WTC11 (cell line): ENCODE data around the gene NUDT15. TPM values are rescaled to one million over a fixed set of nuclear protein-coding genes. Genes with fewer than 3 reads are reported as not detected.
A peak's percentile ranks its signal among the peaks of the same experiment; 100 is the strongest.

ENCODE experiments used
- ATAC-seq: fragments of 200-7000 bp; cut with Tn5 transposase; 2 replicates; pipeline ENCODE4 v1.10.0; 2021; ENCODE audit warnings: mild to moderate bottlenecking, moderate library complexity
- CTCF ChIA-PET: fragments of 300-600 bp; sonication (Branson Sonifier 250); formaldehyde crosslinking; loops from one replicate; lab custom pipeline; 2021; ENCODE audit warnings: antibody characterized with exemption; lab: Charles Lee
- POLR2A ChIA-PET: fragments of 350-600 bp; sonication (Branson Sonifier 250); formaldehyde crosslinking; loops from one replicate; lab custom pipeline; 2021; ENCODE audit warnings: antibody characterized with exemption; lab: Charles Lee
- DNase-seq: peaks from one replicate; pipeline ENCODE4 v3.0.0; 2021; ENCODE audit warnings: low spot score
- H3K27ac Mint-ChIP-seq: 2 replicates; pipeline ENCODE4 v1.8.0; 2021; ENCODE audit warnings: mixed read lengths
- H3K27me3 Mint-ChIP-seq: 2 replicates; pipeline ENCODE4 v1.8.0; 2021; ENCODE audit warnings: low read depth, mild to moderate bottlenecking, moderate library complexity, mixed read lengths
- H3K36me3 Mint-ChIP-seq: 2 replicates; pipeline ENCODE4 v1.8.0; 2021; ENCODE audit warnings: mixed read lengths
- H3K4me1 Mint-ChIP-seq: 2 replicates; pipeline ENCODE4 v1.8.0; 2022; ENCODE audit warnings: mixed read lengths
- H3K4me3 Mint-ChIP-seq: 2 replicates; pipeline ENCODE4 v1.8.0; 2021; ENCODE audit warnings: mild to moderate bottlenecking, moderate library complexity, mixed read lengths
- H3K9me3 Mint-ChIP-seq: 2 replicates; pipeline ENCODE4 v1.8.0; 2021; ENCODE audit warnings: mixed read lengths
- CREM ChIP-seq: sonication (generic); formaldehyde crosslinking; IDR thresholded peaks from 2 replicates; pipeline ENCODE4 v1.8.1; 2022; ENCODE audit warnings: mild to moderate bottlenecking, missing genetic modification reagents, moderate library complexity
- CTCF ChIP-seq: fragments of 200-600 bp; IDR thresholded peaks from 2 replicates; pipeline ENCODE4 v1.8.0; 2022; ENCODE audit warnings: antibody characterized with exemption
- E2F4 ChIP-seq: sonication (generic); formaldehyde crosslinking; IDR thresholded peaks from 2 replicates; pipeline ENCODE4 v1.8.1; 2022; ENCODE audit warnings: low read depth, mild to moderate bottlenecking, moderate library complexity, missing genetic modification reagents, borderline replicate concordance
- EMX1 ChIP-seq: fragments of 250-450 bp; sonication (Bioruptor Pico); IDR thresholded peaks from 2 replicates; pipeline ENCODE4 v1.8.0; 2021; ENCODE audit warnings: mild to moderate bottlenecking
- FOXP1 ChIP-seq: sonication (generic); formaldehyde crosslinking; IDR thresholded peaks from 2 replicates; pipeline ENCODE4 v1.8.0; 2022; ENCODE audit warnings: missing genetic modification reagents, mild to moderate bottlenecking, moderate library complexity, borderline replicate concordance
- JUN ChIP-seq: sonication (generic); formaldehyde crosslinking; IDR thresholded peaks from 2 replicates; pipeline ENCODE4 v1.8.0; 2023; ENCODE audit warnings: mild to moderate bottlenecking, missing genetic modification reagents
- KAT7 ChIP-seq: sonication (generic); formaldehyde crosslinking; IDR thresholded peaks from 2 replicates; pipeline ENCODE4 v1.8.1; 2023; ENCODE audit warnings: missing genetic modification reagents, mild to moderate bottlenecking, borderline replicate concordance
- MAX ChIP-seq: sonication (generic); formaldehyde crosslinking; IDR thresholded peaks from 2 replicates; pipeline ENCODE4 v1.8.0; 2022; ENCODE audit warnings: mild to moderate bottlenecking, missing genetic modification reagents
- NFATC4 ChIP-seq: fragments of 250-450 bp; sonication (Bioruptor Pico); IDR thresholded peaks from 2 replicates; pipeline ENCODE4 v1.9.0; 2021; ENCODE audit warnings: mild to moderate bottlenecking
- NFYB ChIP-seq: sonication (generic); formaldehyde crosslinking; conservative IDR thresholded peaks from 2 replicates; pipeline ENCODE4 v1.8.0; 2022; ENCODE audit warnings: low read depth, missing genetic modification reagents
- NR1H2 ChIP-seq: sonication (generic); formaldehyde crosslinking; IDR thresholded peaks from 2 replicates; pipeline ENCODE4 v1.9.0; 2021; ENCODE audit warnings: mild to moderate bottlenecking, moderate library complexity, missing genetic modification reagents
- OVOL2 ChIP-seq: fragments of 250-450 bp; sonication (Bioruptor Pico); IDR thresholded peaks from 2 replicates; pipeline ENCODE4 v1.9.0; 2021; ENCODE audit warnings: mild to moderate bottlenecking, borderline replicate concordance
- SMAD4 ChIP-seq: sonication (generic); formaldehyde crosslinking; IDR thresholded peaks from 2 replicates; pipeline ENCODE4 v1.8.0; 2022; ENCODE audit warnings: mild to moderate bottlenecking, missing genetic modification reagents
- USF1 ChIP-seq: sonication (generic); formaldehyde crosslinking; IDR thresholded peaks from 2 replicates; pipeline ENCODE4 v1.8.0; 2022; ENCODE audit warnings: mild to moderate bottlenecking, missing genetic modification reagents
- USF2 ChIP-seq: sonication (generic); formaldehyde crosslinking; IDR thresholded peaks from 2 replicates; pipeline ENCODE4 v1.8.1; 2023; ENCODE audit warnings: mild to moderate bottlenecking, missing genetic modification reagents, moderate library complexity
- ZBTB21 ChIP-seq: sonication (generic); formaldehyde crosslinking; IDR thresholded peaks from 2 replicates; pipeline ENCODE4 v1.8.1; 2023; ENCODE audit warnings: mild to moderate bottlenecking, missing genetic modification reagents, borderline replicate concordance
- ZBTB43 ChIP-seq: sonication (generic); formaldehyde crosslinking; IDR thresholded peaks from 2 replicates; pipeline ENCODE4 v1.8.1; 2023; ENCODE audit warnings: mild to moderate bottlenecking, missing genetic modification reagents
- ZNF232 ChIP-seq: sonication (generic); formaldehyde crosslinking; IDR thresholded peaks from 2 replicates; pipeline ENCODE4 v1.8.0; 2022; ENCODE audit warnings: mild to moderate bottlenecking, missing genetic modification reagents
- ZNF263 ChIP-seq: sonication (generic); formaldehyde crosslinking; IDR thresholded peaks from 2 replicates; pipeline ENCODE4 v1.8.1; 2022; ENCODE audit warnings: low read depth, mild to moderate bottlenecking, moderate library complexity, missing genetic modification reagents
- ZNF317 ChIP-seq: sonication (generic); formaldehyde crosslinking; IDR thresholded peaks from 2 replicates; pipeline ENCODE4 v1.8.1; 2023; ENCODE audit warnings: low read depth, mild to moderate bottlenecking, moderate library complexity, missing genetic modification reagents, borderline replicate concordance
- ZNF671 ChIP-seq: fragments of 250-450 bp; sonication (Bioruptor Pico); IDR thresholded peaks from 2 replicates; pipeline ENCODE4 v1.8.0; 2021; ENCODE audit warnings: mild to moderate bottlenecking
- ZSCAN18 ChIP-seq: fragments of 250-450 bp; sonication (Bioruptor Pico); IDR thresholded peaks from 2 replicates; pipeline ENCODE4 v2.1.2; 2022; ENCODE audit warnings: mild to moderate bottlenecking, moderate library complexity
- total RNA-seq: library from RNA; stranded (reverse); gene quantifications from 3 replicates; pipeline ENCODE4 v1.2.3, GENCODE V29; 2021

The NUDT15 gene
- total RNA-seq, 1 experiment from 2014 or later: 48.8 TPM

- TF ChIP-seq ZSCAN18: no peak
- TF ChIP-seq JUN: no peak
- no peak for TF ChIP-seq USF1
- TF ChIP-seq ZNF317: no peak
These were observed 7.7 kb upstream of the NUDT15 start (continued) for GRCh38 chr13:48029859-48030258.

- no peak for DNase-seq
- no peak for ATAC-seq
- ChIA-PET POLR2A (interaction anchor here (0.6 to 2.2 kb wide), 5 partner anchors 11 to 438 kb away, joined by 3 to 10 read pairs (median 4); partner anchors contain the start of genes MED4 and SUCLA2), CTCF (interaction anchor here (0.7 to 2.4 kb wide), 10 partner anchors 9 to 731 kb away, joined by 3 to 21 read pairs (median 9); partner anchors contain the start of genes ITM2B, MED4 and SUCLA2)
- no peaks in the 10 kb centered on the region for H3K27me3 Mint-ChIP-seq
- H3K27ac Mint-ChIP-seq: peak overlapping the region; percentile 87
- peak overlapping the region; percentile 78 for H3K4me3 Mint-ChIP-seq
- H3K36me3 Mint-ChIP-seq: peaks cover 41% of the 10 kb centered on the region
- TF ChIP-seq FOXP1 (no peak), MAX (CRISPR knock-in tag) (no peak), CTCF (no peak), NR1H2 (CRISPR knock-in tag) (no peak), NFYB (CRISPR knock-in tag) (no peak), EMX1 (CRISPR knock-in tag) (no peak), ZNF671 (CRISPR knock-in tag) (no peak), USF2 (CRISPR knock-in tag) (no peak), SMAD4 (CRISPR knock-in tag) (no peak), ZBTB21 (CRISPR knock-in tag) (no peak)
- H3K9me3 Mint-ChIP-seq: peaks cover 11% of the 10 kb centered on the region
- H3K4me1 Mint-ChIP-seq: peaks cover 22% of the 10 kb centered on the region
These were observed 1.2 kb downstream of the NUDT15 start for GRCh38 chr13:48038761-48039160.

- no peak for DNase-seq
- ChIA-PET POLR2A (no interaction called here), CTCF (interaction anchor here (1.1 kb wide), 1 partner anchor 55 kb away, joined by 3 read pairs; the partner anchor contains the start of gene MED4)
- peaks cover 30% of the 10 kb centered on the region for H3K36me3 Mint-ChIP-seq
- peaks cover 22% of the 10 kb centered on the region for H3K4me1 Mint-ChIP-seq
- H3K9me3 Mint-ChIP-seq: no peaks in the 10 kb centered on the region
- H3K27me3 Mint-ChIP-seq: no peaks in the 10 kb centered on the region
- H3K4me3 Mint-ChIP-seq: no peak overlapping the region
- no peak overlapping the region for H3K27ac Mint-ChIP-seq
- no peak for ATAC-seq
- no peak for TF ChIP-seq ZBTB43 (CRISPR knock-in tag)
- no peak for TF ChIP-seq KAT7
- no peak for TF ChIP-seq NFATC4 (CRISPR knock-in tag)
- TF ChIP-seq ZNF263 (CRISPR knock-in tag): no peak
- TF ChIP-seq CREM (CRISPR knock-in tag): no peak
- no peak for TF ChIP-seq ZSCAN18
- TF ChIP-seq OVOL2 (CRISPR knock-in tag): no peak
- no peak for TF ChIP-seq E2F4
- TF ChIP-seq ZNF232: no peak
- no peak for TF ChIP-seq USF2 (CRISPR knock-in tag)
These were observed 2.5 kb downstream of the NUDT15 start for GRCh38 chr13:48040049-48040448.
